A549 (cell line): ENCODE measurements around the gene KRTAP12-4. TPM values are rescaled to one million over a fixed set of nuclear protein-coding genes. Genes with fewer than 3 reads are reported as not detected.
"Not testable (repeated sequence)": the region's sequence is repeated elsewhere in the genome, so short reads cannot be mapped to it uniquely, and the experiment has no call there.

Experiments used
- ATAC-seq, 2 experiments: fragments of 200-7000 bp in 1 of 2; fragments of >200 bp in 1 of 2; cut with Nextera tagmentation in 1 of 2; cut with Tn5 transposase in 1 of 2; 3 replicates each; pipeline versions ENCODE4 v1.8.0 to v1.9.1; 2018 to 2020; ENCODE audit warnings: mild to moderate bottlenecking in 1 of 2, moderate library complexity in 1 of 2
- CTCF ChIA-PET: fragments of 300-600 bp; sonication (Branson Sonifier 250); formaldehyde crosslinking; extraction: SDS; loops from one replicate; lab custom pipeline; 2021; ENCODE audit warnings: antibody characterized with exemption, inconsistent platforms; lab: Yijun Ruan, JAX
- POLR2A ChIA-PET: fragments of 350-600 bp; formaldehyde crosslinking; extraction: SDS; loops from one replicate; lab custom pipeline; 2021; ENCODE audit warnings: antibody characterized with exemption, inconsistent platforms; lab: Yijun Ruan, JAX
- DNase-seq, 2 experiments: peaks; one replicate each; pipeline versions ENCODE4 v3.0.0 to v3.0.0-alpha.2; 2011 to 2016; ENCODE audit warnings: low read depth in 1 of 2, low spot score in 1 of 2
- FAIRE-seq: peaks from 2 replicates; lab custom pipeline; 2011; peaks lifted over from hg19 to GRCh38; lab: Jason Lieb, UNC
- H3K27ac ChIP-seq, 2 experiments: fragments of >200 bp; sonication (Bioruptor Twin); formaldehyde crosslinking; 3 replicates each; pipeline ENCODE4 v1.5.1; 2016 to 2017
- H3K4me1 ChIP-seq: fragments of >200 bp; sonication (Bioruptor Twin); formaldehyde crosslinking; 3 replicates; pipeline ENCODE4 v1.6.1; 2016
- H3K4me2 ChIP-seq: fragments of >200 bp; sonication (Bioruptor Twin); formaldehyde crosslinking; 3 replicates; pipeline ENCODE4 v1.6.1; 2016
- H3K4me3 ChIP-seq: fragments of >200 bp; sonication (Bioruptor Twin); formaldehyde crosslinking; 3 replicates; pipeline ENCODE4 v1.5.1; 2016
- H3K9me3 ChIP-seq: fragments of >200 bp; sonication (Bioruptor Twin); formaldehyde crosslinking; 3 replicates; pipeline ENCODE4 v1.6.1; 2016
- CBX2 ChIP-seq: fragments of 200-600 bp; sonication (generic); IDR thresholded peaks from 2 replicates; pipeline ENCODE4 v1.6.1; 2016; ENCODE audit warnings: low read depth, mild to moderate bottlenecking, borderline replicate concordance
- CBX8 ChIP-seq: fragments of 200-600 bp; sonication (generic); IDR thresholded peaks from 2 replicates; pipeline ENCODE4 v1.6.1; 2016
- CTCF ChIP-seq: fragments of >200 bp; sonication (Bioruptor Twin); formaldehyde crosslinking; IDR thresholded peaks from 3 replicates; pipeline ENCODE4 v1.5.1; 2016
- EHF ChIP-seq: fragments of 250-450 bp; sonication (Bioruptor Pico); IDR thresholded peaks from 2 replicates; pipeline ENCODE4 v1.5.0; 2020; ENCODE audit warnings: mild to moderate bottlenecking
- EP300 ChIP-seq, 2 experiments: fragments of >200 bp; sonication (Bioruptor Twin); formaldehyde crosslinking; IDR thresholded peaks; 2 replicates in 1 of 2; 3 replicates in 1 of 2; pipeline ENCODE4 v1.6.1; 2016 to 2017
- FOSB ChIP-seq: fragments of 250-450 bp; sonication (Bioruptor Pico); IDR thresholded peaks from 2 replicates; pipeline ENCODE4 v1.5.0; 2020; ENCODE audit warnings: mild to moderate bottlenecking, moderate library complexity
- FOXS1 ChIP-seq: fragments of 250-450 bp; sonication (Bioruptor Pico); IDR thresholded peaks from 2 replicates; pipeline ENCODE4 v1.5.0; 2020; ENCODE audit warnings: mild to moderate bottlenecking, moderate library complexity
- GATA3 ChIP-seq: IDR thresholded peaks from 2 replicates; pipeline ENCODE4 v1.6.1; 2012; ENCODE audit warnings: borderline replicate concordance
- HES2 ChIP-seq: fragments of >200 bp; sonication (Bioruptor Twin); formaldehyde crosslinking; IDR thresholded peaks from 2 replicates; pipeline ENCODE4 v1.6.1; 2016
- HOXB13 ChIP-seq: fragments of 250-450 bp; sonication (Bioruptor Pico); IDR thresholded peaks from 2 replicates; pipeline ENCODE4 v1.5.0; 2020; ENCODE audit warnings: low read depth, mild to moderate bottlenecking, moderate library complexity
- JUN ChIP-seq, 2 experiments: fragments of >200 bp; sonication (Bioruptor Twin); formaldehyde crosslinking; IDR thresholded peaks; 2 replicates in 1 of 2; 3 replicates in 1 of 2; pipeline ENCODE4 v1.6.1; 2016 to 2017
- JUNB ChIP-seq: fragments of >200 bp; sonication (Bioruptor Twin); formaldehyde crosslinking; IDR thresholded peaks from 2 replicates; pipeline ENCODE4 v1.6.1; 2016
- MAFK ChIP-seq: fragments of 450-650 bp; IDR thresholded peaks from 2 replicates; pipeline ENCODE4 v1.6.1; 2014; ENCODE audit not compliant: partially characterized antibody
- NR3C1 ChIP-seq: fragments of >200 bp; sonication (Bioruptor Twin); formaldehyde crosslinking; IDR thresholded peaks from 3 replicates; pipeline ENCODE4 v1.6.1; 2017
- PHF8 ChIP-seq: fragments of 200-600 bp; sonication (generic); IDR thresholded peaks from 2 replicates; pipeline ENCODE4 v1.6.1; 2016; ENCODE audit warnings: low read depth, mild to moderate bottlenecking, antibody characterized with exemption, moderate library complexity, borderline replicate concordance
- POLR2A ChIP-seq: IDR thresholded peaks from 2 replicates; pipeline ENCODE4 v1.6.1; 2012; ENCODE audit warnings: mild to moderate bottlenecking, low read length
- POLR2AphosphoS2 ChIP-seq: conservative IDR thresholded peaks from 2 replicates; pipeline ENCODE4 v1.6.1; 2012; ENCODE audit warnings: low read length, improper control_type of control experiment, inconsistent platforms
- RCOR1 ChIP-seq: fragments of 150-350 bp; IDR thresholded peaks from 2 replicates; pipeline ENCODE4 v1.6.1; 2014; ENCODE audit warnings: antibody characterized with exemption, low read length, low read depth
- SMC3 ChIP-seq: fragments of >200 bp; sonication (Bioruptor Twin); formaldehyde crosslinking; IDR thresholded peaks from 3 replicates; pipeline ENCODE4 v1.6.1; 2018; ENCODE audit warnings: inconsistent platforms
- TFCP2L1 ChIP-seq: fragments of 250-450 bp; sonication (Bioruptor Pico); IDR thresholded peaks from 2 replicates; pipeline ENCODE4 v1.5.0; 2021; ENCODE audit warnings: mild to moderate bottlenecking
- TP53 ChIP-seq: fragments of 250-450 bp; sonication (Bioruptor Pico); IDR thresholded peaks from 2 replicates; pipeline ENCODE4 v1.5.0; 2021; ENCODE audit warnings: mild to moderate bottlenecking, moderate library complexity
- USF2 ChIP-seq: fragments of 450-650 bp; IDR thresholded peaks from 2 replicates; pipeline ENCODE4 v1.6.1; 2014; ENCODE audit warnings: antibody characterized with exemption
- WGBS: methylation state at CpG from one replicate; pipeline ENCODE4 v1.1.6; 2017; ENCODE audit errors: missing lambda C conversion rate; 5-methylcytosine and 5-hydroxymethylcytosine counted together
- polyA plus RNA-seq, 4 experiments: library from polyadenylated mRNA; depleted of rRNA in 3 of 4; stranded (reverse); fragments of >200 nt; fragmentation: RNase III in 1 of 4; extraction: RNeasy Plus Mini Kit Qiagen cat#74134 plus additional on column Dnase treatment in 1 of 4; gene quantifications; 2 replicates in 3 of 4; 3 replicates in 1 of 4; pipeline ENCODE4 v1.2.3, GENCODE V29; 2011 to 2017

KRTAP12-4 gene
- polyA plus RNA-seq, 2 of the 4 experiments (the other 2 are of a cell fraction): not detected

- H3K4me3 ChIP-seq: no peak overlapping the region
- H3K4me2 ChIP-seq: no peak overlapping the region
- WGBS: 63% methylated on average over 21 of the region's 25 CpGs
- POLR2A ChIA-PET: no interaction called here
- FAIRE-seq: no peak
- no peak for DNase-seq
- H3K4me1 ChIP-seq: no peaks in the 10 kb centered on the region
- ATAC-seq: no peak
- CTCF ChIA-PET: no interaction called here
- TF ChIP-seq EHF (CRISPR knock-in tag): no peak
- no peak for TF ChIP-seq FOSB
- no peak for TF ChIP-seq CBX2
- no peak for TF ChIP-seq CTCF
- H3K27ac ChIP-seq: no peak overlapping the region
- no peaks in the 10 kb centered on the region for H3K9me3 ChIP-seq
Measured at GRCh38 chr21:44686843-44687561, 32.5 kb upstream of the KRTAP12-4 start.

- TF ChIP-seq MAFK (no peak), USF2 (no peak), POLR2A (no peak), TP53 (CRISPR knock-in tag) (no peak), SMC3 (no peak), TFCP2L1 (CRISPR knock-in tag) (no peak), PHF8 (no peak), CBX2 (no peak), CBX8 (no peak), FOXS1 (CRISPR knock-in tag) (no peak), POLR2AphosphoS2 (no peak), JUN (IDR thresholded peaks at IDR 0.05) (no peak), EP300 (IDR thresholded peaks at IDR 0.05) (no peak), RCOR1 (no peak), GATA3 (no peak), HOXB13 (no peak), NR3C1 (no peak), JUNB (no peak), HES2 (no peak)
- TF ChIP-seq, all 56 proteins: peak for 0
- Histone ChIP-seq H3K4me1 (no peaks in the 10 kb centered on the region), H3K9me3 (no peaks in the 10 kb centered on the region), H3K4me2 (no peak overlapping the region), H3K4me3 (no peak overlapping the region), H3K27ac (no peak overlapping the region)
- ATAC-seq: no peak
- POLR2A ChIA-PET: no interaction called here
- CTCF ChIA-PET: no interaction called here
- WGBS: 35% methylated on average over 3 of the region's 14 CpGs
- no peak for FAIRE-seq
- DNase-seq: no peak
Measured at GRCh38 chr21:44686000-44686781, 31.7 kb upstream of the KRTAP12-4 start.

- 30% methylated on average over 2 of the region's 6 CpGs for WGBS
Measured at GRCh38 chr21:44685050-44685449, 30.6 kb upstream of the KRTAP12-4 start.

More at GRCh38 chr21:44685050-44685449, 30.6 kb upstream of the KRTAP12-4 start:
- CTCF ChIA-PET, H3K9me3 ChIP-seq, POLR2A ChIA-PET, H3K4me3 ChIP-seq, DNase-seq, H3K4me2 ChIP-seq, ATAC-seq, H3K27ac ChIP-seq, H3K4me1 ChIP-seq, FAIRE-seq: not testable (repeated sequence)
